H9 (cell line): Measurements from ENCODE around the gene NKD2. TPM values are rescaled to one million over a fixed set of nuclear protein-coding genes. Genes with fewer than 3 reads are reported as not detected.
"Not testable (repeated sequence)": the region's sequence is repeated elsewhere in the genome, so short reads cannot be mapped to it uniquely, and the experiment has no call there.

Experiments
- DNase-seq: peaks from one replicate; pipeline ENCODE4 v3.0.0-alpha.2; 2017
- H2AFZ ChIP-seq: one replicate; pipeline ENCODE4 v1.6.1; 2013; ENCODE audit warnings: mild to moderate bottlenecking, low read length, control low read depth, moderate library complexity
- H2AK5ac ChIP-seq: 2 replicates; pipeline ENCODE4 v1.6.1; 2013; ENCODE audit warnings: low read length, control low read depth, mixed read lengths; ENCODE audit not compliant: insufficient read length
- H2BK120ac ChIP-seq: one replicate; pipeline ENCODE4 v1.6.1; 2013; ENCODE audit warnings: low read depth, mild to moderate bottlenecking, low read length, control low read depth, inconsistent platforms; ENCODE audit not compliant: poor library complexity, severe bottlenecking
- H2BK12ac ChIP-seq: 2 replicates; pipeline ENCODE4 v1.6.1; 2013; ENCODE audit warnings: low read length, control low read depth, mixed read lengths, low read depth; ENCODE audit not compliant: insufficient read length
- H2BK15ac ChIP-seq: 2 replicates; pipeline ENCODE4 v1.6.1; 2013; ENCODE audit warnings: low read depth, low read length, control low read depth
- H2BK20ac ChIP-seq: one replicate; pipeline ENCODE4 v1.6.1; 2013; ENCODE audit warnings: low read depth, mild to moderate bottlenecking, low read length, control low read depth, inconsistent platforms; ENCODE audit not compliant: poor library complexity, severe bottlenecking
- H2BK5ac ChIP-seq: 2 replicates; pipeline ENCODE4 v1.6.1; 2013; ENCODE audit warnings: low read length, control low read depth, mixed read lengths; ENCODE audit not compliant: insufficient read length
- H3K14ac ChIP-seq: 2 replicates; pipeline ENCODE4 v1.6.1; 2013; ENCODE audit warnings: low read length, control low read depth; ENCODE audit not compliant: insufficient read depth
- H3K18ac ChIP-seq: 2 replicates; pipeline ENCODE4 v1.6.1; 2013; ENCODE audit warnings: low read depth, mild to moderate bottlenecking, mixed read lengths, low read length, control low read depth; ENCODE audit not compliant: insufficient read length
- H3K23ac ChIP-seq: 2 replicates; pipeline ENCODE4 v1.6.1; 2013; ENCODE audit warnings: low read length, control low read depth, mixed read lengths, low read depth; ENCODE audit not compliant: insufficient read length
- H3K23me2 ChIP-seq: 2 replicates; pipeline ENCODE4 v1.6.1; 2013; ENCODE audit warnings: low read depth, mild to moderate bottlenecking, mixed read lengths, low read length, control low read depth; ENCODE audit not compliant: insufficient read length, poor library complexity, severe bottlenecking
- H3K27ac ChIP-seq: 2 replicates; pipeline ENCODE4 v1.5.1; 2013; ENCODE audit warnings: low read length, control low read depth, mixed read lengths, low read depth; ENCODE audit not compliant: insufficient read length
- H3K27me3 ChIP-seq: 2 replicates; pipeline ENCODE4 v1.6.1; 2013; ENCODE audit warnings: low read length, control low read depth, inconsistent platforms; ENCODE audit not compliant: insufficient read depth
- H3K4ac ChIP-seq: 2 replicates; pipeline ENCODE4 v1.6.1; 2013; ENCODE audit warnings: low read depth, mild to moderate bottlenecking, control low read depth, inconsistent platforms, low read length, moderate library complexity
- H3K4me1 ChIP-seq: 2 replicates; pipeline ENCODE4 v1.6.1; 2013; ENCODE audit warnings: low read length, control low read depth, inconsistent platforms; ENCODE audit not compliant: insufficient read depth
- H3K4me2 ChIP-seq: 2 replicates; pipeline ENCODE4 v1.6.1; 2013; ENCODE audit warnings: low read length, control low read depth, mixed read lengths; ENCODE audit not compliant: insufficient read length, insufficient read depth
- H3K56ac ChIP-seq: 2 replicates; pipeline ENCODE4 v1.6.1; 2013; ENCODE audit warnings: low read depth, mild to moderate bottlenecking, mixed read lengths, low read length, control low read depth; ENCODE audit not compliant: insufficient read length
- H3K79me1 ChIP-seq: 2 replicates; pipeline ENCODE4 v1.6.1; 2013; ENCODE audit warnings: low read depth, mild to moderate bottlenecking, moderate library complexity, low read length, control low read depth, inconsistent platforms; ENCODE audit not compliant: insufficient read depth, poor library complexity, severe bottlenecking
- H3K79me2 ChIP-seq: 2 replicates; pipeline ENCODE4 v1.6.1; 2013; ENCODE audit warnings: low read length, control low read depth, inconsistent platforms; ENCODE audit not compliant: insufficient read depth
- H3K9ac ChIP-seq: 2 replicates; pipeline ENCODE4 v1.6.1; 2013; ENCODE audit warnings: low read length, control low read depth, mixed read lengths; ENCODE audit not compliant: insufficient read length; ENCODE audit errors: extremely low read depth
- H3K9me3 ChIP-seq: one replicate; pipeline ENCODE4 v1.6.1; 2013; ENCODE audit warnings: low read depth, low read length, inconsistent platforms; ENCODE audit not compliant: control insufficient read depth
- H3T11ph ChIP-seq: one replicate; pipeline ENCODE4 v1.6.1; 2013; ENCODE audit warnings: mild to moderate bottlenecking, low read length, control low read depth, inconsistent platforms
- H4K20me1 ChIP-seq: one replicate; pipeline ENCODE4 v1.6.1; 2013; ENCODE audit not compliant: control insufficient read depth, insufficient read length, insufficient read depth
- H4K5ac ChIP-seq: 2 replicates; pipeline ENCODE4 v1.6.1; 2013; ENCODE audit warnings: low read depth, mild to moderate bottlenecking, mixed read lengths, low read length, control low read depth; ENCODE audit not compliant: insufficient read length
- H4K8ac ChIP-seq: replicated peaks from 2 replicates; pipeline ENCODE4 v1.6.1; 2013; ENCODE audit warnings: low read length, control low read depth, mixed read lengths, low read depth; ENCODE audit not compliant: insufficient read length
- H4K91ac ChIP-seq: 2 replicates; pipeline ENCODE4 v1.6.1; 2013; ENCODE audit warnings: low read depth, mild to moderate bottlenecking, moderate library complexity, mixed read lengths, low read length, control low read depth; ENCODE audit not compliant: insufficient read length
- H3K27ac Mint-ChIP-seq, 3 experiments: 2 replicates in 2 of 3; 3 replicates in 1 of 3; pipeline ENCODE4 v1.8.0; 2020 to 2021; ENCODE audit warnings: mixed read lengths in 3 of 3, mild to moderate bottlenecking in 1 of 3, moderate library complexity in 1 of 3
- H3K27me3 Mint-ChIP-seq: 2 replicates; pipeline ENCODE4 v1.8.0; 2021; ENCODE audit warnings: low read depth, mild to moderate bottlenecking, moderate library complexity, mixed read lengths
- H3K36me3 Mint-ChIP-seq, 3 experiments: 2 replicates in 2 of 3; 3 replicates in 1 of 3; pipeline ENCODE4 v1.8.0; 2020 to 2021; ENCODE audit warnings: low read depth in 3 of 3, mixed read lengths in 3 of 3; ENCODE audit not compliant: insufficient read depth in 1 of 3
- H3K4me1 Mint-ChIP-seq, 2 experiments: 2 replicates each; pipeline ENCODE4 v1.8.0; 2020; ENCODE audit warnings: mixed read lengths in 2 of 2
- H3K4me3 Mint-ChIP-seq, 2 experiments: 2 replicates in 1 of 2; 3 replicates in 1 of 2; pipeline ENCODE4 v1.8.0; 2020 to 2021; ENCODE audit warnings: mild to moderate bottlenecking in 2 of 2, mixed read lengths in 2 of 2, moderate library complexity in 1 of 2
- H3K9me3 Mint-ChIP-seq, 2 experiments: 2 replicates in 1 of 2; 3 replicates in 1 of 2; pipeline ENCODE4 v1.8.0; 2020; ENCODE audit warnings: mild to moderate bottlenecking in 2 of 2, mixed read lengths in 2 of 2, moderate library complexity in 1 of 2
- CTCF ChIP-seq: fragments of 200-600 bp; sonication (generic); conservative IDR thresholded peaks from 3 replicates; pipeline ENCODE4 v1.8.0; 2021; ENCODE audit warnings: antibody characterized with exemption, mild to moderate bottlenecking
- WGBS: extraction: QIAGEN DNeasy Blood & Tissue Kit; methylation state at CpG from one replicate; pipeline ENCODE4 v1.1.7; 2013; ENCODE audit warnings: missing lambda C conversion rate, low lambda C conversion rate, mixed read lengths; ENCODE audit not compliant: insufficient read length; ENCODE audit errors: extremely low coverage; 5-methylcytosine and 5-hydroxymethylcytosine counted together
- total RNA-seq: library from RNA; stranded (reverse); gene quantifications from 2 replicates; pipeline ENCODE4 v1.2.1, GENCODE V29; 2021

NKD2 gene
- total RNA-seq, 1 experiment from 2014 or later = 7.3 TPM

DNA sequence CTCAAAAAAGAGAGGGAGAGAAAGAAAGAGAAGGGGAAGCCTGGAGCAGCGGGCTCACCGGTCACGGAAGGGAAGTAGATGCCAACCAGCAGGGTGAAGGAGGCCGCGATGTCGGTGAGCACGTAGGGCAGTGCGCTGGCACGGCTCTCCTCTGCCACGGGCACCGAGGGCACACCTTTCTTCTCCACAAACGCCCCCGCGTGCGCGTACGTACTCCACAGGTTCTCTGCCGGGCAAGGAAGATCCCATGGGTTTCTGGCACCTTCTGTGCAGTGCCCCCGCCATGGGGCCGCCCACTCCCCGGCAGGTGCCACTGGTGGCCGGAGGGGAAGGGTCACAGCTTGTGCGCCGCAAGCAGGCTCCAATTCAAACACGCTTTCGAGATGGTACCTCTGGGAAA, 72.9 kb downstream of the NKD2 start:
- no peak overlapping the region for H2BK5ac ChIP-seq
- no peaks in the 10 kb centered on the region for H3K9me3 Mint-ChIP-seq
- no peak overlapping the region for H3K4ac ChIP-seq

GRCh38 chr5:1083026-1083425, 74.4 kb downstream of the NKD2 start:
- H3K56ac ChIP-seq, H3K4ac ChIP-seq, H4K5ac ChIP-seq, H3K18ac ChIP-seq, H2BK12ac ChIP-seq, H3K27ac ChIP-seq, H2AK5ac ChIP-seq, H2BK120ac ChIP-seq, DNase-seq, H3K4me3 Mint-ChIP-seq, H2BK15ac ChIP-seq, H4K91ac ChIP-seq, H4K8ac ChIP-seq, H3K79me2 ChIP-seq, H3K79me1 ChIP-seq, H2BK5ac ChIP-seq, H3K4me1 Mint-ChIP-seq, H3K27me3 Mint-ChIP-seq, H3K9me3 ChIP-seq, H4K20me1 ChIP-seq, H3K4me2 ChIP-seq, H3K4me1 ChIP-seq, H3K14ac ChIP-seq, H3K27me3 ChIP-seq, H2BK20ac ChIP-seq, H3K23ac ChIP-seq, H3T11ph ChIP-seq, H2AFZ ChIP-seq, H3K9me3 Mint-ChIP-seq, H3K23me2 ChIP-seq, H3K9ac ChIP-seq: not testable (repeated sequence)
- peak overlapping the region in 1 of 3 experiments; percentile 32; a peak in 1 of 7 replicates for H3K27ac Mint-ChIP-seq
- no CpG with 5 or more reads among the region's 15 CpGs for WGBS
- peaks cover 10 to 58% (median 30%) of the 10 kb centered on the region in 3 experiments for H3K36me3 Mint-ChIP-seq

More for the DNA sequence above, 72.9 kb downstream of the NKD2 start:
- Mint-ChIP-seq H3K36me3 (peaks cover 10 to 49% (median 31%) of the 10 kb centered on the region in 3 experiments), H3K27ac (peak overlapping the region in 2 of 3 experiments; percentile 27 to 90; a peak in 3 of 7 replicates), H3K27me3 (no peaks in the 10 kb centered on the region), H3K4me3 (no peak overlapping the region), H3K4me1 (no peaks in the 10 kb centered on the region)
- no peak overlapping the region for H3K4me2 ChIP-seq
- no peaks in the 10 kb centered on the region for H4K20me1 ChIP-seq
- no peak overlapping the region for H2AFZ ChIP-seq
- no peak overlapping the region for H3T11ph ChIP-seq
- H3K4me1 ChIP-seq = no peaks in the 10 kb centered on the region
- H4K5ac ChIP-seq = no peak overlapping the region
- H4K8ac ChIP-seq = no peak overlapping the region
- H3K9ac ChIP-seq = no peak overlapping the region
- H2BK20ac ChIP-seq = no peak overlapping the region
- TF ChIP-seq CTCF = no peak
- no peaks in the 10 kb centered on the region for H3K9me3 ChIP-seq
- H3K23me2 ChIP-seq = no peaks in the 10 kb centered on the region
- H2BK120ac ChIP-seq = no peak overlapping the region
- H3K23ac ChIP-seq = no peak overlapping the region
- no peak overlapping the region for H3K18ac ChIP-seq
- WGBS = no CpG with 5 or more reads among the region's 26 CpGs
- no peak overlapping the region; the same call in 1 of the 2 replicates for H3K14ac ChIP-seq
- no peak overlapping the region for H3K27ac ChIP-seq
- H2BK15ac ChIP-seq = no peak overlapping the region
- H2AK5ac ChIP-seq = no peak overlapping the region
- no peaks in the 10 kb centered on the region for H3K27me3 ChIP-seq
- no peaks in the 10 kb centered on the region for H3K79me1 ChIP-seq
- DNase-seq = no peak
- H2BK12ac ChIP-seq = no peak overlapping the region
- H3K79me2 ChIP-seq = no peaks in the 10 kb centered on the region
- H4K91ac ChIP-seq = no peak overlapping the region
- H3K56ac ChIP-seq = no peak overlapping the region
